HT1080 (cell line): ENCODE data around the gene METTL1. TPM values are rescaled to one million over a fixed set of nuclear protein-coding genes. Genes with fewer than 3 reads are reported as not detected.
"Not testable (repeated sequence)": the region's sequence is repeated elsewhere in the genome, so short reads cannot be mapped to it uniquely, and the experiment has no call there.

Experiments
- DNase-seq: peaks from one replicate; pipeline ENCODE4 v3.0.0-alpha.2; 2015; ENCODE audit warnings: low read depth
- small RNA-seq: library from RNA; depleted of rRNA; stranded (forward); fragments of <200 nt; gene quantifications from one replicate; pipeline ENCODE3, GENCODE V24; 2014
- total RNA-seq: library from RNA; depleted of rRNA; stranded (reverse); fragments of >200 nt; shearing (Covaris generic); gene quantifications from 2 replicates; pipeline ENCODE4 v1.2.3, GENCODE V29; 2014; rRNA removed

The METTL1 gene
- total RNA-seq, 1 experiment from 2014 or later = 31.6 TPM

DNA sequence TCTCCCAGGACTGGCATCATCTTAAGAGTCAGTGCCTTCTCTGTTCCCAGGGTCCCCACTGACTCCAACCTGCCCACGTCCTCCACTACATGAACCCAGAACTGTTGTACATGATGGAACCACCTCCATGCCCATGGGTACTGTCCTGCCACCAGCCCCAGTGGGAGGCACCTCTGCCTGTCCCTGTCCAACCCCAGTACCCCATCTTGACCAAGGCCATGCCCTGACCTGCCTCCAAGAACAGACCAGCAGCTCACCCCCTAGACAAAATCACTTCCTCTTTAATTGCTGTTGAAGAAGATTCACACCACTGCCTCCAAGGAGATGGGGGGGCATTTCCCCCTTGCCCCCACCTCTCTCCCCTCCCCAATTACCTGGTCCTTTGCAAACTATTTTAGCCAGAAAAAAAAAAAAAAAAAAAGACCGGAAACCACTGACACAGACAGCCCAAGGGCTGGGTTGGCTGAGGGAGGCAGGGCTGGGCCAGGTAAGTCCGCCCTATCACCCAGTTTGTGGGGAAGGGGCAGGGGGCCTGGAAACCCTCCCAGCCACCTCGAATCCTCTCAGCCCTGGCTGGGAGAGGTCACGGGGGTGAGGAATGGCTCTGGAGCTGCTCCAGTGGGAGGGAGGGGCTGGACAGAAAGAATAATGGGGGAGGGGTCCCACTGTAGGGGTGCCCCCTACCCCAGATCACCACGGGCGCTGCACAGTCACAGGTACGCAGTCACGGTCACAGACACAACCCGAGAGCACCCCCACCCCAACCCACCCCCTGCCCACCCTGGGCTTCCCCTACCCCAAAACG, 46.8 kb downstream of the METTL1 start:
- no peak for DNase-seq

DNA sequence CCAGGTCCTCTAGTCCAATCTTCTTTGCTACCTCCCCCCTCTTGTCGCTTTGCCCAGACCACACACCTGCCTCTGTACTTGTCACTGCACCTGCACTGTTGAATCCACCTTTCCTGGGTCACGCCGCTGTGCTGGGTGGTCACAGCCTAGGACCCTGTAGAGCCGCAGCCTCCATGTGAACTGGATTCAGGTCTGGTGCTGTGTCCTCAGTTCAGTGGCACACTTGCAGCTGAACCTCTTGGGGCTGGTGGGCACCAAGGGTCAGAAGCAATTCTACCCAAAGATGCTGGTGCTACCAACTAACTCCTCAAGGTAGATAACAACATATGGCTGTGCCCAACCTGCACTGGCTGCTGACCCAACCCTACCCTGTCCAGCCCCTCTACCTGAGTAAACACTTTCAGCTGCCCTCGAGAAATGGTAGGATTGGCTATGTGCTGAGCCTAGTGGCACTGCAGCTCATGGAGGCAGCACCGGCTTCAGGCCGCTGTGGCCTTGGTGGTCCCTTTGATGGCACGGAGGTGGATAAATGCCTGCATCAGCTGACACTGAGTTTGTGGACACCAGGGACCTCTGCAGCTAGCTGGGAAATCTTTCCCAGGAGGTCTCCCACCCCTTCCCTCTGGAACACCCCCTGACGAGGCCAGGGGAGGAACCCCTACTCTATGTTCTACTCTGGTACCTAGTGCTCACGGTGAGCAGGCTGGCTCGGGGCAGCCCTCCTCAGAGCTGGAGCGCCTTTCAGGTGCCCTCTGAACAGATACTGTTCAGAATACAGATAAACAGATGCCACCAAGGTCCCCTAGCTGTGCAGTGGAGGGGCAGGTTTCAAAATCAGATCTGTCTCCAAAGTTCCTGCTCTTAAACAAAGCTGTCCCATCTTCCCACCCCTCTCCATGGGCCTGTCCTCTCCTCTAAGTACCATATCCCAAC, 47.6 kb downstream of the METTL1 start:
- DNase-seq = no peak

DNA sequence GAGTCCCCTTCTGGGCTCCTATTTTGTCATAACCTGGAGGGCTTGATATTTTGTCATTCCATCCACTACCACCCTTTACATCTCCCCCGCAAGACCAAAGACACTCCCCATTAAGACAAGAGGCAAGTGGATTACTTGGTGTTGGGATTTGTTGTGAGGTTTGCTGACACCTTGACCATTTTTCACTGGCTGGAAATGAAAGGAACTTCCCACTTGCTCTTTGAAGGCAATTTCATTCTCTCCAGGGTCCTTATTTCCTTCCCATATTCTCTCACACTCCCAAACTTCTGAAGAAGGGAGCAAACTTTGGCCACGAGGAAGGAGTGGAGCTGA, 48.3 kb downstream of the METTL1 start:
- no peak for DNase-seq

DNA sequence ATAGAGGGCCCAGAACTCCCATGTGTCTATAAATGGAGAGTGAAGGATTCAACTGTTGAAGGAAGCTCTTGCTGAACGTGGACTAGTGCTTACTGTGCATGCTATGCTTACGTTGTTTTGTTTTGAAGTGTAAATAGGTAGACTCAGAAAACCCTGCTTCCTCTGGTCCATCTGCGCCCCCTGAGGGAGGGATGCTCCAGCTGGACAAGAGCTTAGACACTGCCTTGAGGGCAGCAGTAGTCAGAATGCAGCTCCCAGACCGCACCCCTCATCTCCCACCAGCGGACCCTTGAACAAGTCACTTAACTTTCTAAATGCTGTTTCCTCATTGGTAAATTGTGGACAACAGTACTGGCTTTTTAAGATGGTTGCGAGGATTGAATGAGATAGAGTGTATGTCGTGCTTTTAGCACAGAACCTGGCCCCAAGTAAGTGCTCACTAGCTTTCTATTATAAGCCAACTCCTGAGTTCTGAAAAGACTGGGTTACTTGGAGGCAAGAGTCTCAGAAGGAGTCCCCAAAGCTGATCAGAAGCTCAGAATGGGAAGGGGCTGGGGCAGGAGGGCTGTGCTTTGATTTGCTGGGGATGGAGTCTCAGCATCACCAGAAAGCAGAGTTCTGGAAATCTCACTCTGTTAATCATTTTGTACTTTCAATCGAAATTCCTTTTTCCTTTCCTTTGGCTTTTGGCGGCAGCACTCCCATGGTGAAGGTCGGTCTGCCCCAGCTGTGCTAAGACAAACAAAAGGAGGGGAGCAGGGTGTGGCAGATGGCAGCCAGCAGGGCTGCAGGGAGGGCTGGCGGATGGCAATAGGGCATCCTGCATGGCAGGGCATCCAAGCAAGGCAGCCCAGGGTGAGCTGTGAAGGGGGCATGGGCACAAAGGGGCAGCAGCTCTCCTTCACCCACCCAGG, 48.9 kb downstream of the METTL1 start:
- no peak for DNase-seq

DNA sequence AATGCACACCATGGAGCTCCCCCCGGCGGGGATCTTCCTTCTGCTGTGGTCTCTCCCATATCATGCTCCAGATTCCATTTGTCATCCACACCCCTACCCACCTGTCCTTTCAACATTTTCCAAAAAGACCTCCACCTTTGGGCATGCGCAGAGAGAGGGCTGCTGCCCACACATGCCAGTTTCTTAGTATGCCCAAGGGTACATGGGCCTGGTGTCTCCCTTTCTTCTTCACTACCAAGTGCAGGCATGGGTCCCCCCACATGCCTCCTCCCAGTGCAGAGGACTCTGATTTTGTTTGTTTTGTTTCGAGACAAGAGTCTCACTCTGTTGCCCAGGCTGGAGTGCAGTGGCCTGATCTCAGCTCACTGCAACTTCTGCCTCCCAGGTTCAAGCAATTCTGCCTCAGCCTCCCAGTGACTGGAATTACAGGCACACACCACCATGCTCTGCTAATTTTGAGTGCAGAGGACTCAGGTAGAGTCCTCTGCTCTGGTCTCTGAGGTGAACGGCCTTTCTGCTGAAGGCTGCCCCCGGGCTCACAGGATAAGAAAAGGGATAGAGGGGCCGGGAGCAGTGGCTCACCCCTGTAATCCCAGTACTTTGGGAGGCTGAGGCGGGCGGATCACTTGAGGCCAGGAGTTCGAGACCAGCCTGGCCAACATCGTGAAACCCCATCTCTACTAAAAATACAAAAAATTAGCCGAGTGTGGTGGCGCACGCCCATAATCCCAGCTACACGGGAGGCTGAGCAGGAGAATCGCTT, 49.9 kb downstream of the METTL1 start:
- DNase-seq = not testable (repeated sequence)

DNA sequence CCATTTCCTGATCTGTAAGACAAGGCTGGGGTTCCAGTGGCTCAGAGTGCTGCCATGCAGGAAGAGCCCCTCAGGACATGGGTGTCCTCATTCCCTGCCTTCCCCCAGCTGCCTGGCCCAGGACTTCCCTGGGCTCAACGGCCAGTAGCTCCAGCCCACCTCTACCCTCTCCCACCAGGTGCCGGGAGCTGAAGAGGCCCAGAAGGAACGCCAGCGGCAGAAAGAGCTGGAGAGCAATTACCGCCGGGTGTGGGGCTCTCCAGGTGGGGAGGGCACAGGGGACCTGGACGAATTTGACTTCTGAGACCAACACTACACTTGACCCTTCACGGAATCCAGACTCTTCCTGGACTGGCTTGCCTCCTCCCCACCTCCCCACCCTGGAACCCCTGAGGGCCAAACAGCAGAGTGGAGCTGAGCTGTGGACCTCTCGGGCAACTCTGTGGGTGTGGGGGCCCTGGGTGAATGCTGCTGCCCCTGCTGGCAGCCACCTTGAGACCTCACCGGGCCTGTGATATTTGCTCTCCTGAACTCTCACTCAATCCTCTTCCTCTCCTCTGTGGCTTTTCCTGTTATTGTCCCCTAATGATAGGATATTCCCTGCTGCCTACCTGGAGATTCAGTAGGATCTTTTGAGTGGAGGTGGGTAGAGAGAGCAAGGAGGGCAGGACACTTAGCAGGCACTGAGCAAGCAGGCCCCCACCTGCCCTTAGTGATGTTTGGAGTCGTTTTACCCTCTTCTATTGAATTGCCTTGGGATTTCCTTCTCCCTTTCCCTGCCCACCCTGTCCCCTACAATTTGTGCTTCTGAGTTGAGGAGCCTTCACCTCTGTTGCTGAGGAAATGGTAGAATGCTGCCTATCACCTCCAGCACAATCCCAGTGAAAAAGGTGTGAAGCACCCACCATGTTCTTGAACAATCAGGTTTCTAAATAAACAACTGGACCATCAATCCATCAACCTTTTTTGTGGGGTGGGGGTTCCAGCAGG, 51.0 kb downstream of the METTL1 start:
- DNase-seq = no peak

GRCh38 chr12:57719777-57720605, 51.9 kb downstream of the METTL1 start:
- no peak for DNase-seq

DNA sequence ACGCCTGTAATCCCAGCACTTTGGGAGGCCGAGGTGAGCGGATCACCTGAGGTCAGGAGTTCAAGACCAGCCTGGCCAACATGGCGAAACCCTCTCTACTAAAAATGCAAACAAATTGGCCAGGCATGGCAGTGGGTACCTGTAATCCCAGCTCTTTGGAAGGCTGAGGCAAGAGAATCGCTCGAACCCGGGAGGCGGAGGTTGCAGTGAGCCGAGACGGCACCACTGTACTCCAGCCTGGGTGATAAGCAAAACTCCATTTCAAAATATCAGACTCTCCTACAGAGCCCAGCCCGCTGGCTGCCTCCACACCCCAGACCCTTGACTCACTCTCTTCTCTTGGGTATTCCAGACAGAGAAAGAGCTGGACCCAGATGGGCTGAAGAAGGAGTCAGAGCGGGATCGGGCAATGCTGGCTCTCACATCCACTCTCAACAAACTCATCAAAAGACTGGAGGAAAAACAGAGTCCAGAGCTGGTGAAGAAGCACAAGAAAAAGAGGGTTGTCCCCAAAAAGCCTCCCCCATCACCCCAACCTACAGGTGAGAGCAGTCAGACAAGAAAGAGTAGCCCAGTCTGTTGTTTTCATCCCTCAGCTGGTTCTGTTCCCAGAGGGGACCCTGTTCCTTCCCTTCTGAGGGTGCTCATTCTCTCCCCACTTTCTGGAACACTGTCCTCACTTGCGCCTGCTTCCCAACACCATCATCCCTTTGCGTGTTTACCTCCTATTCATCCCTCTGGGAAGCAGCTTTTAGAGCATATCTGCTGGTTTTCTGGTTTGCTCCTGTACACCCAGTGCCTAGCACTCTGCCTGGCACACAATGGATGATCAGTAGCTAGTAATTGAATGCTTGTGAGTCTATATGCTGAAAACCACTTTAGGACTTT, 53.0 kb downstream of the METTL1 start:
- DNase-seq = no peak

Small RNAs within 50 kb of the gene (small RNA-seq; reads per million reads assigned to genes)
- not detected for gene RNU6-1083P

Other genes with a start within 250 kb of the METTL1 start
- 4.9 and 9.5 TPM in 2 replicates for gene MBD6, start 249.3 kb downstream of the METTL1 start, total RNA-seq
- gene DCTN2, start 224.9 kb downstream of the METTL1 start, total RNA-seq = 79.5 and 87.1 TPM in 2 replicates
- not detected in 2 replicates for gene KIF5A, start 222.1 kb downstream of the METTL1 start, total RNA-seq
- gene PIP4K2C, start 180.9 kb downstream of the METTL1 start, total RNA-seq = 21.3 and 27.5 TPM in 2 replicates
- 11.3 and 16.7 TPM in 2 replicates for gene DTX3, start 167.3 kb downstream of the METTL1 start, total RNA-seq
- 5.7 and 6.0 TPM in 2 replicates for gene ARHGEF25, start 160.7 kb downstream of the METTL1 start, total RNA-seq
- gene B4GALNT1, start 138.9 kb downstream of the METTL1 start, total RNA-seq = 23.6 and 34.1 TPM in 2 replicates
- 78.0 and 78.9 TPM in 2 replicates for gene OS9, start 78.0 kb downstream of the METTL1 start, total RNA-seq
- gene AGAP2, start 33.4 kb downstream of the METTL1 start, total RNA-seq = 11.2 and 11.6 TPM in 2 replicates
- 21.6 and 28.9 TPM in 2 replicates for gene TSPAN31, start 27.1 kb downstream of the METTL1 start, total RNA-seq
- gene CDK4, start 19.8 kb downstream of the METTL1 start, total RNA-seq = 442 and 461 TPM in 2 replicates
- gene MARCHF9, start 17.0 kb downstream of the METTL1 start, total RNA-seq = 11.3 and 15.9 TPM in 2 replicates
- 0.17 and 0.19 TPM in 2 replicates for gene CYP27B1, start 5.0 kb downstream of the METTL1 start, total RNA-seq
- 3.7 and 7.0 TPM in 2 replicates for gene EEF1AKMT3, start 509 bp upstream of the METTL1 start, total RNA-seq
- 55.0 and 57.6 TPM in 2 replicates for gene TSFM, start 10.7 kb upstream of the METTL1 start, total RNA-seq
- 0.13 TPM in 2 replicates for gene AVIL, start 46.6 kb upstream of the METTL1 start, total RNA-seq
- 30.3 and 43.3 TPM in 2 replicates for gene CTDSP2, start 74.6 kb upstream of the METTL1 start, total RNA-seq
- 17.8 and 24.6 TPM in 2 replicates for gene ATP23, start 169.5 kb upstream of the METTL1 start, total RNA-seq